ENCODE measurements around the gene DQX1.
"Not testable (repeated sequence)": the region's sequence is repeated elsewhere in the genome, so short reads cannot be mapped to it uniquely, and the experiment has no call there.

DQX1 gene

DNA sequence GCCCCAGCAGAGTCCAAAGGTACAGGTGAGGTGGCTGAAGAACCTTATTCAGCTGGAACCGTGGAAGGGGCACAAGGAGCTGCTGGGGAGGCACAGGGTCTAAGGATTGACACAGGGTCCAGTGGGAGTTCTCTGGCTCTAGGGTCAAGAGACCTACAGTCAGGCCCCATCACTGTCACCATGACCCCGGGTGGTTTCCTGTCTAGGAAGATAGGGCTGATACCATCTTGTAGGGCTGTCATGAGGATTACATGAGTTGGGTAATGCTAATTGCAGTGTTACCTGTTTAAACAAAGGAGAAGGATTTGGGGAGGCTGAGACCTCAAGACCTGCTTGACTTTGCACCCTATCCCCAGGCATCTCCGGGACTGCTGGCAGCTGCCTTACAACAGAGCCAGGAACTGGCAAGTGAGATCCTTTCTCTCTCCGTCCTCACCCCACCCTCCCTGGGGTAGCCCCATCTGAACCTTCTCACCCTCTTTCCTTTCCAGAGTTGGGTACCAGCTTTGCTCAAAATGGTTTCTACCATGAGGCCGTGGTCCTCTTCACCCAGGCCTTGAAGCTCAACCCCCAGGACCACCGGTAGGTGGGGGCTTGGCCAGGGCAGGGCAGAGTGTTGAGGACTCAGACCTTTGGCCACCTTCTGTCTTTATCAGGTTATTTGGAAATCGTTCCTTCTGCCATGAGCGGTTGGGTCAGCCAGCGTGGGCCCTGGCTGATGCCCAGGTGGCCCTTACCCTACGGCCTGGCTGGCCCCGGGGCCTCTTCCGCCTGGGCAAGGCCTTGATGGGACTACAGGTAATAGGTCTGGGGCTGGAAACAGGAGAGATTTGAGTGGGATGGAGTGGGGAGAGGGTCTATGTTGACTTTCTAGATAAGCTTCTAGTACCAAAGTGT is 34.1 kb downstream of the DQX1 start:
- DNase-seq: no peak

DNA sequence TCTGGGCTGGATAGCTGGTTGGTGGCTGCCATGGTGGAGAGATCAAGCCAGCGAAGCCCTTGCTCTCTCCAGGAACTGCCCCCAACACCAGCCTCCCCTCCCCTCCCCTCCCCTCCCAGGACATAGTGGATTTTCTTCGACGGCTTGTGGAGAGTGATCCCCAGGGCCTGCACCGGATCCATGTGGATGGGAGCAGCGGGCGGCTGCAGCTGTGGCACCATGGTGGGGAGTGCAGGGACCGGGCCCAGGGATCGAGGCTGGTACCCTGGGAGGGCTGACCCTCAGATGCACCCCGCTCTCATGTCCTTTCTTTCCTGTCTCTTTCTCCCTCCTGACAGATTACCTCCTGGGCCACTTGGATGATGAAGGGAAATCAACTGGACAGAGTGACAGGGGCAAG is 36.1 kb downstream of the DQX1 start:
- DNase-seq: no peak

DNA sequence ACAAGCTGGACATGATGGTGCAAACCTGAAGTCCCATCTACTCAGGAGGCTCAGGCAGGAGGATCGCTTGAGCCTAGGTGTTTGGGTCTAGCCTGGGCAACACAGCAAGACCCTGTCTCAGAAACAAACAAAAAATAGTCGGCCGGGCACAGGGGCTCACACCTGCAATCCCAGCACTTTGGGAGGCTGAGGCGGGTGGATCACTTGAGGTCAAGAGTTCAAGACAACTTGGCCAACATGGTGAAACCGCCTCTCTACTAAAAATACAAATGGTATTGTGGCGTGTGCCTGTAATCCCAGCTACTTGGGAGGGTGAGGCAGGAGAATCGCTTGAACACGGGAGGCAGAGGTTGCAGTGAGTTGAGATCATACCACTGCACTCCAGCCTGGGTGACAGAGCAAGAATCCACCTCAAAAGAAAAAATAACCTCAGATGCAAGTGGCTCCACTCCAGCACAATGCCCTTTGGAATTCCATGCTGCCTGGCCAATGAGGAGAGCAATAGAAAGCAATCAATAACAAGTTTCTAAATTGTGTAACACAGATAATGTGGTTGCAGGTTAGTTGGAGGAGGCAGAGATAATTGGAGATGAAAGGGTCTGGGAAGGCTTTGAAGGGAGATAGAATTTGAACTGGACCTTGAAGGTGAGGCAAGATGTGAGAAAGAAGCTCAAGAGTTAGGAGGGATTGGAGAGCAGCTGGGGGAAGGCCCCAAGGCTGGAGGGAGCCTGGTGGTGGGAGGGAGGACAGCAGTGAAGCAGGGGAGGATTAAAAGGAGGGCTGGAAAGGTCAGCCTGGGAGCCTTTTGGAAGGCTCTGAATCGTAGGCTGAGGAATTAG is 37.2 kb downstream of the DQX1 start:
- DNase-seq: no peak

GRCh38 chr2:74486141-74486540 is 39.9 kb downstream of the DQX1 start:
- no peak for DNase-seq

DNA sequence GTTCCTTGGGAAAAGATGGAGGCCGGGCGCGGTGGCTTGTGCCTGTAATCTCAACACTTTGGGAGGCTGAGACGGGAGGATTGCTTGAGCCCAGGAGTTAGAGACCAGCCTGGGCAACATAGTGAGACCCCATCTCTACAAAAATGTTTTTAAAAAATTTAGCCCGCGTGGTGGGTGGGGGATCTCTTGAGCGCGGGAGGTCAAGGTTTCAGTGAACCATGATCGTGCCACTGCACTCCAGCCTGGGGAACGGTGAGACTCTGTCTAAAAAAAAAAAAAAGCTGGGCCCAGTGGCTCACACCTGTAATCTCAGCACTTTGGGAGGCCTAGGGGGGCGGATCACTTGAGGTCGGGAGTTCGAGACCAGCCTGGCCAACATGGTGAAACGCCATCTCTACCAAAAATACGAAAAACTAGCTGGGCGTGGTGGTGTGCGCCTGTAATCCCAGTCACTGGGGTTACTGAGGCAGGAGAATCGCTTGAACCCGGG is 42.3 kb downstream of the DQX1 start:
- not testable (repeated sequence) for DNase-seq

GRCh38 chr2:74482801-74483674 is 43.0 kb downstream of the DQX1 start, which contains the start of the genes CCDC142 and TTC31:
Gene CCDC142 (minus strand): TSS chr2:74482998. CDS start chr2:74482837, 161 bp downstream.
Gene TTC31 (plus strand): TSS chr2:74483081. CDS start chr2:74483096, 15 bp downstream.
- DNase-seq: peak; percentile 91

DNA sequence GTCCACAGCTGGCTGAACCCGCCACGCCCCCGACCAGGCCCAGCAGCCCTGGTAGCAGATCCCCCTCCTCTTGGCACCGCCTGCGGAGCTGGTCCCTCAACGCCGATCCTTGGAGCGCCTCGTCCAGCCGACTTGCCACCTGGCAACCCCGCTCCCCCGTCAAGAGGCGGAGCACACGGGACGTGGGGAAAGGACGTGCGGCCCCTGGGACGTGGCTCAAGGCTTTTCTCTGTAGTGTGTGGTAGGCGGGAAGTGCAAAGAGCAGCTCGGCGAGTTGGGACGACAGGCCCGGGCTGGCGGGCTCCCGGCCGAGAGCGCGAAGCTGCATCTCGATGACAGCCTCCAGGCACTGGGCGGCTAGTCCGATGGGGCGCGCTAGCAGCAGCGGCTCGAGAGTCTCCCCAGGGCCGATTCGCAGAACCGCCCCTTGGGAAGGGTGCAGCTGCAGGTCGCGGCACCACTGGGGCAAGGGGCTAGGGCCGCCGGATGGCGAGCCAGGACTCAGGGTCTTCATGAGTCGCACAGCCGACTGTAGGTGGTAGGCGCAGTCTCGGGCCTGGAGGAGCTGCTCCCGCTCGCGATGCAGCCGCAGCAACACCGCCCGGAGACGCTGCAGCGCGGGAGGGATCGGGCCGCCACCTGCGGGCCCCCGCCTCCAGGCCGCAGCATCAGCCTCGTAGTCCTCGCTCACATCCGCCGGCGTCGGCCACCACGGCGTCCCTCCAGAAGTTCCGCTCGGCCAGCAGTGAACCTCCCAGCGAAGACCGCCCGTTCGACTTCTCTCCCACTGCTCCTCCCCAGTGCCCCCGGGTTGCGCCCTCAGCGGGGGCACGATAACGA is 43.9 kb downstream of the DQX1 start:
- no peak for DNase-seq

DNA sequence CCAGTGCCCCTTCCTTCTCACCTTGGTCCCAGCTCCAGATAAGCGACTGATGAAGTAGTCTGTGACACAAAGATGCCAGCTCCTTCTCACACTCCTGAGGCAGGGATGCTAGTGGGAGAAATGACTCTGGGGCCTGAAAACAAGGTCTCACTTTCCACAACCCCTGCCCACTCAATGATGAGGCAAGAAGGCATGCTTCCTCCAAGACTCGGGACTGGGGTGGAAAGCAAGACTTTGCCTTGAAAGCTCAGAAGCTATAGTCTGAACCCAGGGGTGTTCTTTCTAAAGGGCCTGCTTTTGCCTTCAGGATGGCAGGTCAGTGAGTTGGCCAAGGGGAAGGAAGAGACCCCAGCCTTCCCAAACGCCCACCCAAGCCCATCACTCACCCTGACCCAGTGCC is 44.6 kb downstream of the DQX1 start:
- DNase-seq: no peak

DNA sequence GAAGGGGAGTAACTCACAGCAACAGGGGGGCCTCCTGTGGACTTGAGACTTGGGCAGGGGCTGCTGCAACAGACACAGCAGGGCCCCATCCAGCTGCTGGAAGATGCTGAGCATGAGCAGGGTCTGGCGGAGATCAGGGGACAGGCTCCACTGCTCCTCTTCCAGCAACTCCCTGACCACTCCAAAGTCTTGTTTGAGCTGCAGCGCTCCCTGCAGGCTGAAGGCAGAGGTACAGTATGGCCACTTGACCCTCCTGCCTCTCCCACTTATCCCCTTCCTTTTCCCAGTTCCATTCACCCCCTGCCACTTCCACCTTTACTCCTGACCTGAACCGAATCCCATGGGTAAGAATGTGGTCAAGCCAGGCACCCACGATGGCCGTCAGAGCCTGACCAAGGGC is 51.1 kb downstream of the DQX1 start:
- no peak for DNase-seq

GRCh38 chr2:74474481-74474880 is 51.5 kb downstream of the DQX1 start:
- DNase-seq: no peak

DNA sequence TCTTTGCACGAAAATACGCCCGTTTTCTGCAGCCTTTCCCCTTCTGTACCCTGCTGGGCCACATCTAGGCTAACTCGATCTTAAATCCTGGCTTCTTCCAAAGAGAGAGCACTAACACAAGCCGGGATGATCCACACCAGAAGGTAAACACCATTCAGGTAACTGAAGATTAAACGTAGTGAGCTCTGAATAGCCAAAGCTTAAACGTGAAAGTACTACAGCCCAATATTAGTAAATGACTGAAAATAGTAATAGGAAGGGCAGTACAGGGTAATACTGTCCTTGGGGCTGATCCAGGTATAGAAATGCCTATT is 53.1 kb downstream of the DQX1 start:
- no peak for DNase-seq

DNA sequence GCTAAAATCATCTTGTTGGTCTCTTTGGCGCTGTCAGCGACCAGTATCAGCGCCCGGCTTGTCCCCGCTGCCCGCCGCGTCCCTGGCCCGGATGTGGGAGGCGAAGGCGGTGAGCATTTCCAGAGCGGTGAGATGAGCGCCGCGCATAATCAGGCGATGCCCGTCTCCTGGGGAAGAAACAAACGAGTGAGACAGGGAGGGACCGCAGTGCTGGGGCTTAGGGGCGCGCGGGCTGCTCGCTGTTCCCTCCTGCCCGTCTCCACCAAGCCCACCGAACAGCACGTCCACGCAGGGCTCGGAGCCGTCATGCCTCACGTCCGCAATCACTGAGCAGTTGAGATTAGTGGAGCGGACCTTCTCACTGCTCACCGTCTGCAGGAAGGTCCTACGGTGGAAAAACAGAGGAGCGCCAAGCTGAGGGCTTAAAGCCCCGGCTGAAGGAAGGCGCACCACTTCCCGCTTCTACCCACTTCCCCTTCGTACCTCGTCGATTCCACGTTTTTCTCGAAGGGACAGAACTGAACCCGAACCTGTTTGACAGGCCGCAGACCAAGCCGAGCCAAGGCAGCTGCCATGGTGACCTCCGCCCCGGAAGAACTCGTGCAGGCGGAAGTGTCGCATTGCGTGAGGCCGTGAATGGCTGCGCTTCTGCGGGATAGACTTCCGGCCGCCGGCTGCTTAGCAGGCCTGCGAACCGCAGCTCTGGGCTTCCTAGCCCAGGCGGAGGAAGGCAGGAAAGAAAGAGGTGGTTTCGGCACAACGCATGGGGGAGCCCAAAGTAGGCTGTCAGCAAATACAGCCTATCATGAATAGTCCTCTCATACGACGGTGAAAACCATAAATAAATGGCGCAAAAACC is 53.7 kb downstream of the DQX1 start, which contains the start of gene MRPL53:
MRPL53 (minus strand) TSS at position 595 of the 859 bp plus-strand sequence; CDS start at position 575, 20 bp downstream.
- DNase-seq: peak; percentile 71

GRCh38 chr2:74471332-74472065 is 54.5 kb downstream of the DQX1 start:
- DNase-seq: no peak

DNA sequence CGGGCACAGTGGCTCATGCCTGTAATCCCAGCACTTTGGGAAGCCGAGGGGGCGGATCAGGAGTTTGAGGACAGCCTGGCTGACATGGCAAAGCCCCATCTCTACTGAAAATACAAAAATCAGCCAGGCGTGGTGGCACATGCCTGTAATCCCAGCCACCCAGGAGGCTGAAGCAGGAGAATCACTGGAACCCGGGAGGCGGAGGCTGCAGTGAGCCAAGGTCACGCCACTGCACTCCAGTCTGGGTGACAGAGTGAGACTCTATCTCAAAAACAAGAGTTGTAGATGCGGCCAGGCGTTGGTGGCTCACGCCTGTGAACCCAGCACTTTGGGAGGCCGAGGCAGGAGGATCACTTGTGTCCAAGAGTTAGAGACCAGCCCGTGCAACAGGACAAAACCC is 55.3 kb downstream of the DQX1 start:
- not testable (repeated sequence) for DNase-seq

Measured in NCI-H526 treated with DMSO at 0.1 percent for 48 hours (cell line).